T-cell (primary cell): ENCODE results near the gene ZNF581. TPM values are rescaled to one million over a fixed set of nuclear protein-coding genes. Genes with fewer than 3 reads are reported as not detected.

Experiments used
- ATAC-seq, 4 experiments: fragments of 200-7000 bp in 3 of 4; fragments of 150-1000 bp in 1 of 4; cut with Tn5 transposase; replicated peaks in 1 of 4; 1 replicate in 3 of 4; 2 replicates in 1 of 4; pipeline ENCODE4 v1.10.0; 2021; ENCODE audit warnings: moderate library complexity in 3 of 4, mild to moderate bottlenecking in 2 of 4, moderate number of reproducible peaks in 1 of 4
- CTCF ChIA-PET, 2 donors: fragments of 300-600 bp; sonication (Branson Sonifier 250); formaldehyde crosslinking; loops; one replicate each; lab custom pipeline; 2022; ENCODE audit warnings: antibody characterized with exemption in 2 of 2; lab: Charles Lee
- POLR2A ChIA-PET, 2 donors: fragments of 300-600 bp; sonication (Branson Sonifier 250); formaldehyde crosslinking; loops; one replicate each; lab custom pipeline; 2022; ENCODE audit warnings: antibody characterized with exemption in 2 of 2; lab: Charles Lee
- DNase-seq, 35 experiments: peaks; one replicate each; pipeline versions ENCODE4 v3.0.0 to v3.0.0-alpha.2; 2013 to 2023
- H3K27ac ChIP-seq: one replicate; pipeline ENCODE4 v1.5.1; 2013; ENCODE audit warnings: low read length
- H3K27me3 ChIP-seq, 2 experiments: replicated peaks in 1 of 2; 1 replicate in 1 of 2; 2 replicates in 1 of 2; pipeline versions ENCODE4 v1.6.1 to v1.7.0; 2013; ENCODE audit warnings: low read length in 1 of 2, mixed read lengths in 1 of 2; ENCODE audit not compliant: control insufficient read depth in 2 of 2, insufficient read depth in 2 of 2; ENCODE audit errors: extremely low read depth in 1 of 2
- H3K36me3 ChIP-seq, 2 donors: 1 replicate in 1 of 2; 2 replicates in 1 of 2; pipeline versions ENCODE4 v1.6.1 to v1.7.0; 2013; ENCODE audit warnings: low read length in 1 of 2; ENCODE audit not compliant: control insufficient read depth in 2 of 2, insufficient read depth in 1 of 2; ENCODE audit errors: extremely low read depth in 1 of 2
- H3K4me1 ChIP-seq, 2 experiments: 1 replicate in 1 of 2; 2 replicates in 1 of 2; pipeline versions ENCODE4 v1.6.1 to v1.7.0; 2013; ENCODE audit warnings: low read length in 2 of 2, mixed read lengths in 1 of 2; ENCODE audit not compliant: insufficient read depth in 2 of 2, control insufficient read depth in 1 of 2; ENCODE audit errors: extremely low read depth in 1 of 2
- H3K4me3 ChIP-seq, 2 donors: 1 replicate in 1 of 2; 2 replicates in 1 of 2; pipeline versions ENCODE4 v1.5.1 to v1.7.0; 2013; ENCODE audit warnings: mild to moderate bottlenecking in 2 of 2, low read length in 1 of 2, moderate library complexity in 1 of 2; ENCODE audit not compliant: control insufficient read depth in 1 of 2; ENCODE audit errors: extremely low read depth in 1 of 2
- H3K9me3 ChIP-seq: 2 replicates; pipeline ENCODE4 v1.7.0; 2013
- H3K27ac Mint-ChIP-seq, 2 donors: one replicate each; pipeline ENCODE4 v1.8.0; 2020 to 2021; ENCODE audit warnings: mild to moderate bottlenecking in 2 of 2, mixed read lengths in 2 of 2
- H3K27me3 Mint-ChIP-seq, 2 donors: one replicate each; pipeline ENCODE4 v1.8.0; 2021 to 2022; ENCODE audit warnings: mixed read lengths in 2 of 2
- H3K36me3 Mint-ChIP-seq: one replicate; pipeline ENCODE4 v1.8.0; 2021; ENCODE audit warnings: mixed read lengths
- H3K4me1 Mint-ChIP-seq, 3 donors: one replicate each; pipeline ENCODE4 v1.8.0; 2020 to 2022; ENCODE audit warnings: mixed read lengths in 3 of 3, mild to moderate bottlenecking in 1 of 3
- H3K4me3 Mint-ChIP-seq, 3 donors: one replicate each; pipeline ENCODE4 v1.8.0; 2020 to 2022; ENCODE audit warnings: mild to moderate bottlenecking in 3 of 3, mixed read lengths in 3 of 3, moderate library complexity in 3 of 3
- H3K9me3 Mint-ChIP-seq, 3 donors: one replicate each; pipeline ENCODE4 v1.8.0; 2020 to 2022; ENCODE audit warnings: mixed read lengths in 3 of 3
- WGBS: methylation state at CpG from one replicate; pipeline ENCODE4 v1.1.5; 2013; ENCODE audit warnings: missing lambda C conversion rate; ENCODE audit not compliant: insufficient coverage; 5-methylcytosine and 5-hydroxymethylcytosine counted together
- total RNA-seq, 35 experiments: library from RNA in 6 of 35; stranded (reverse) in 6 of 35; fragments of 120-200 nt in 1 of 35; gene quantifications; one replicate each; pipeline versions ENCODE4 v1.2.1 to v1.2.4 and lab custom pipeline; 2013 to 2026

The ZNF581 gene
- total RNA-seq, 5 donors from 2014 or later (not counting 1 experiment from before 2014, with no cell fraction given): 26.4 to 38.7 (median 31.9) TPM

GRCh38 chr19:55676383-55676782 is 32.9 kb downstream of the ZNF581 start:
- ATAC-seq: no peak
- H3K27ac ChIP-seq: no peak overlapping the region
- POLR2A ChIA-PET: no interaction called here
- no peaks in the 10 kb centered on the region for H3K27me3 ChIP-seq
- H3K36me3 ChIP-seq: peaks cover 15 to 37% of the 10 kb centered on the region in 2 donors
- CTCF ChIA-PET: no interaction called here
- H3K4me1 ChIP-seq: peaks cover 10 to 72% of the 10 kb centered on the region in 2 experiments
- H3K9me3 ChIP-seq: no peaks in the 10 kb centered on the region
- no peak for DNase-seq
- Mint-ChIP-seq H3K9me3 (no peaks in the 10 kb centered on the region), H3K4me1 (peaks cover 59 to 73% (median 67%) of the 10 kb centered on the region in 3 donors), H3K27me3 (no peaks in the 10 kb centered on the region), H3K27ac (peak overlapping the region; percentile 16 to 61), H3K36me3 (peaks cover 31% of the 10 kb centered on the region), H3K4me3 (peak overlapping the region; percentile 95 to 98 (median 96))
- H3K4me3 ChIP-seq: no peak overlapping the region
- WGBS: 100% methylated on average over 2 of the region's 5 CpGs

DNA sequence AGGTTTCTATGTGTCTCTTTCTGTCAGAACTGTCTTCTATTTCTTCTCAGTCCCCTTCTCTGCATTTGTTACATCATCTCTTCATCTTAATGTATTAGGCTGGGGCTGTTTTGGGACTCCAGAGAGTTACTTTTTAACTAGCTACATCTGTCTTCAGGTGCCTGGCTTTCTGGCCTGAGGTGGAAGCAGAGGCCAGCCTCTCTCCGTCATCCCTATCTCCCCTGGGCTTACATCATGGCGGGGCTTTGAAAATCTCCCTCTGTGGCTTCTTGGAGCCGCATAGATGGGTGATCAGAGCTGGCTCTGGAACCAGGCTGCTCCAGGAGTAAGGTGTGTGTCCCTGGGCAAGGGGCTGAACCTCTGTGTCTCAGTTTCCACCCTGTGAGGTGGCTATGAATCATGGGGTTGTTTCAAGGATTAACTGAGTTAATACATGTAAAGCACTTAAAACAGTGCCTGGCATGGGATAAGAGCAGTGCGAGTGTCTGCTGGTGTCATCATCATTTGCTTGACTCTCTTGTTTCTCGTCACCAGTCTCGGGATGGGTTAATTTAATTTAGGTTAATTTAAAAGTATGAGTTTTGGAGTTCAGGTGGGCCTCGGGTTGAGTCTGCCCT is 33.5 kb downstream of the ZNF581 start:
- Mint-ChIP-seq H3K27ac (peak overlapping the region; percentile 16 to 61), H3K9me3 (no peaks in the 10 kb centered on the region), H3K27me3 (no peaks in the 10 kb centered on the region), H3K4me3 (peak overlapping the region; percentile 95 to 98 (median 96)), H3K36me3 (peaks cover 31% of the 10 kb centered on the region), H3K4me1 (peaks cover 56 to 71% (median 64%) of the 10 kb centered on the region in 3 donors)
- WGBS: 44% methylated on average over 1 of the region's 7 CpGs
- Histone ChIP-seq H3K9me3 (no peaks in the 10 kb centered on the region), H3K27me3 (no peaks in the 10 kb centered on the region), H3K4me1 (peaks cover 10 to 69% of the 10 kb centered on the region in 2 experiments), H3K4me3 (no peak overlapping the region), H3K36me3 (peaks cover 19 to 43% of the 10 kb centered on the region in 2 donors), H3K27ac (no peak overlapping the region)
- DNase-seq (no peak), ATAC-seq (no peak)
- POLR2A ChIA-PET: no interaction called here
- CTCF ChIA-PET: no interaction called here

DNA sequence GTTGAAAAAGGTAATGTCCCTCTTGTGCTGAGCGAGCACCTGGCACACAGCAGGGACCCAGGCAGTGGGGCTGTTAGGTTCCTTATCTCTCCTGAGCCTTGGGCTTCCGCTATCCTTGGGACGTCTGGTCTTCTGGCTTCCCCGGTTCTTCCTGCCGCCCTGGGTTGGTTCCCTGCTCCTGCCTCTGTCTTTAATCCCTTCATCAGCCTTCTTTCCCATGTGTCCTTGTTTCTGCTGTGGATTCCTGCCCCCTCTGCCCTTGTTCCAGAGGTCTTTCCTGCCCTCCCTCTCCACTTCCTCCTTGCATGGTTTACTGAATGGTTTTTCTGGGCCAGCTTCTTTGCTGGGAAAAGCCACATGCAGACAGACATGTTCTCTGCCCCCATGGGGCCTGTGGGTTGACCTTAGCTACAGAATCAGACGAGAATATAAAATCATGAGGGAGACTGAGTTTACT is 34.2 kb downstream of the ZNF581 start:
- DNase-seq (no peak), ATAC-seq (no peak)
- ChIA-PET CTCF (no interaction called here), POLR2A (no interaction called here)
- Histone ChIP-seq H3K36me3 (peaks cover 21 to 48% of the 10 kb centered on the region in 2 donors), H3K27ac (peak overlapping the region; percentile 23), H3K9me3 (no peaks in the 10 kb centered on the region), H3K27me3 (no peaks in the 10 kb centered on the region), H3K4me1 (peaks cover 10 to 69% of the 10 kb centered on the region in 2 experiments), H3K4me3 (no peak overlapping the region)
- H3K36me3 Mint-ChIP-seq: peaks cover 28% of the 10 kb centered on the region
- WGBS: 90% methylated on average over 6 of the region's 6 CpGs
- H3K4me3 Mint-ChIP-seq: peak overlapping the region; percentile 31 to 95 (median 64)
- H3K4me1 Mint-ChIP-seq: peaks cover 52 to 70% (median 63%) of the 10 kb centered on the region in 3 donors
- no peaks in the 10 kb centered on the region for H3K27me3 Mint-ChIP-seq
- H3K9me3 Mint-ChIP-seq: no peaks in the 10 kb centered on the region
- peak overlapping the region; percentile 28 to 55 for H3K27ac Mint-ChIP-seq

GRCh38 chr19:55678121-55678671 is 34.7 kb downstream of the ZNF581 start:
- peaks cover 28% of the 10 kb centered on the region for H3K36me3 Mint-ChIP-seq
- H3K36me3 ChIP-seq: peaks cover 21 to 49% of the 10 kb centered on the region in 2 donors
- H3K9me3 ChIP-seq: no peaks in the 10 kb centered on the region
- peaks cover 50 to 69% (median 62%) of the 10 kb centered on the region in 3 donors for H3K4me1 Mint-ChIP-seq
- ATAC-seq (no peak), DNase-seq (peak in 4 of 35 experiments; percentile 8 to 47 (median 20))
- H3K4me1 ChIP-seq: peaks cover 10 to 69% of the 10 kb centered on the region in 2 experiments
- peak overlapping the region; percentile 28 to 55 for H3K27ac Mint-ChIP-seq
- no peaks in the 10 kb centered on the region for H3K9me3 Mint-ChIP-seq
- ChIA-PET CTCF (no interaction called here), POLR2A (no interaction called here)
- no peaks in the 10 kb centered on the region for H3K27me3 ChIP-seq
- 89% methylated on average over 21 of the region's 21 CpGs for WGBS
- H3K27ac ChIP-seq: no peak overlapping the region
- peak overlapping the region in 2 of 3 donors; percentile 64 to 95 for H3K4me3 Mint-ChIP-seq
- no peak overlapping the region for H3K4me3 ChIP-seq
- H3K27me3 Mint-ChIP-seq: no peaks in the 10 kb centered on the region

DNA sequence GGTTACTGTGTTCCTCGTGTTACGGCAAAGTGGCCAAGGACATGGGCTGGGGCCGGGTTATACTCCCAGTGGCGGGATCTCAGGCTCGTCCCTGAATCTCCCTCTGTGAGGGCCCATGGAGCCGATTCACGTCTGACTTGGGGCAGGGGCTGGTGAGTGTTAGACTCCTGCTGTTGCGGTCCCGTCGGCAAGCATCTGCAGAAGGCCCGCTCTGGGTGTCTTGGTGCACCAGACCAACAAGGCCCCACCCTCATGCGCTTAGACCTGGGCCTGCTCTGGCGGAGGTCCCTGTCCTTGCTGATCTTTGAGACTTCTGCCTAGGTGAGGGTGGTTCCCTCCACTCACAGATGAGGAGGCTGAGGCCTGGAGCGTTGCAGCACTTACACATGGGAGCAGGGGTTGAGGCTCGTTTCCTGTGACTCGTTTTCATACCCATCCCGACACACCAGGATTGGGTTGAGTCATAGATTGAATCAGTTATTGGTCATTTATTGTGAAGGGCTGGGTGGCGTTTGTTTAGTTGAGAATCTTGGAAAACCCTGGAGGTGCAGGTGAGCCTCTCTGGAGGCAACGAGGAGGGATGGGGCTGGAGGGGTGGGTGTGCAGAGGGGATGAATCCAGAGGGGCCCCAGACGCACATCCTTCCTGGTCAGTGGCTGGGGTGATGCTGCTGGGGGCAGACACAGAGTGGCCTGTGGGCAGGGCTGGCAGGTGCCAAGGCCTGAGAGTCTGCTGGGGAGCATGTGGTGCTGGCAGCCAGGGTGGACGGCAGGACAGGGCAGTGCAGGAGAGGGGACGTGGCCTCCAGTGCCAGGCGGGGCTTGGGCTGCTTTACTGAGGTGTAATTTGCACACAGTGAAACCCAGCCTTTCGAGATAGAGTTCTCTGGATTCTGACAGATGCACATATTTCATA is 36.2 kb downstream of the ZNF581 start:
- Mint-ChIP-seq H3K27ac (no peak overlapping the region), H3K4me1 (peaks cover 44 to 65% (median 61%) of the 10 kb centered on the region in 3 donors), H3K9me3 (no peaks in the 10 kb centered on the region), H3K36me3 (peaks cover 31% of the 10 kb centered on the region), H3K4me3 (peak overlapping the region in 1 of 3 donors; percentile 7), H3K27me3 (no peaks in the 10 kb centered on the region)
- H3K36me3 ChIP-seq: peaks cover 21 to 60% of the 10 kb centered on the region in 2 donors
- ChIA-PET POLR2A (no interaction called here), CTCF (no interaction called here)
- no peaks in the 10 kb centered on the region for H3K27me3 ChIP-seq
- peaks cover 10 to 61% of the 10 kb centered on the region in 2 experiments for H3K4me1 ChIP-seq
- ATAC-seq (no peak), DNase-seq (no peak)
- no peak overlapping the region for H3K27ac ChIP-seq
- no peaks in the 10 kb centered on the region for H3K9me3 ChIP-seq
- WGBS: 88% methylated on average over 14 of the region's 24 CpGs
- H3K4me3 ChIP-seq: no peak overlapping the region
